ENCODE results near the gene POLR1D.
A peak's percentile ranks its signal among the peaks of the same experiment; 100 is the strongest.
"Not testable (repeated sequence)": the region's sequence is repeated elsewhere in the genome, so short reads cannot be mapped to it uniquely, and the experiment has no call there.

Gene POLR1D

GRCh38 chr13:27619093-27619727 lies 2.5 kb upstream of the POLR1D start:
- no peak for DNase-seq

DNA sequence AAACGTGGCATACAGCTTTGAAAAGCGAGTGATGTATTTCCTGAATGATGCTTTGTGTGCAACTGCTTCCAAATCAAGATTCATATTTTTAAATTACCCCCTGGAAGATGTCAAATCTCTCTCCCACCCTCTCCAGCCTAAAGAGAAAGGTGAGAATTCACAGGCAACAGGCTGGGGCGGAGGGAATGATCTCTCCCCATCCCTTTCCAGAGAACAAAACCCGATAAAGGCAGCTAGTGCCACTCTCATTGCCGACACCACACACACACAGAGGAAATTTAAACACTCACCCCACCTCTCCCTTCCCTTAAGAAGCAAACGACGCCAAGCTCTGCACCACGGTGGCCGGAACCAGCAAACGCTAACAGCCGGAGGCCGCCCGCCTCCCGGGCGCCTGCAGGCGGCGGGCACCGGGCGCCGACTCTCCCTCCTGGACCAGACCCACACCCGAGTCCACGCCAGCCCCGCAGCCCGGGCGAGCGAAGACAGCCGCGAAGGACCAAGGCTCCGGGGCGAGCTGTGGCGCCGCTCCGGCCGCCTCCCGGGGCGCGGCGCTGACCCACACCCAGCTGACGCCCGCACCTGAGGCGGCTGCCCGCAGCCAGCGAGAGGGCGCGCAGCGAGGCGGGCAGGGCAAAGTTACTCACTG lies 1.8 kb upstream of the POLR1D start:
- DNase-seq: peak; percentile 72

- DNase-seq: peak; percentile 96
These were observed 1.1 kb upstream of the POLR1D start, which contains the start of gene LNX2 for GRCh38 chr13:27620377-27621115. Gene LNX2 (minus strand): TSS chr13:27620529. CDS start chr13:27581703, 38,826 bp downstream.

- DNase-seq: no peak
These were observed 651 bp upstream of the POLR1D start for GRCh38 chr13:27621116-27621365.

- no peak for DNase-seq
These were observed 569 bp downstream of the POLR1D start for GRCh38 chr13:27622102-27622820.

DNA sequence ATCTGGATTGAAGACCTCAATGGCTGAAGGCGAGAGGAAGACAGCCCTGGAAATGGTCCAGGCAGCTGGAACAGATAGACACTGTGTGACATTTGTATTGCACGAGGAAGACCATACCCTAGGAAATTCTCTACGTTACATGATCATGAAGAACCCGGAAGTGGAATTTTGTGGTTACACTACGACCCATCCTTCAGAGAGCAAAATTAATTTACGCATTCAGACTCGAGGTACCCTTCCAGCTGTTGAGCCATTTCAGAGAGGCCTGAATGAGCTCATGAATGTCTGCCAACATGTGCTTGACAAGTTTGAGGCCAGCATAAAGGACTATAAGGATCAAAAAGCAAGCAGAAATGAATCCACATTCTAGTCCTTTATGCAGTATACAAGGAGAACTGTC lies 1.2 kb downstream of the POLR1D start:
- no peak for DNase-seq

- no peak for DNase-seq
These were observed 2.4 kb downstream of the POLR1D start for GRCh38 chr13:27624071-27624470.

DNA sequence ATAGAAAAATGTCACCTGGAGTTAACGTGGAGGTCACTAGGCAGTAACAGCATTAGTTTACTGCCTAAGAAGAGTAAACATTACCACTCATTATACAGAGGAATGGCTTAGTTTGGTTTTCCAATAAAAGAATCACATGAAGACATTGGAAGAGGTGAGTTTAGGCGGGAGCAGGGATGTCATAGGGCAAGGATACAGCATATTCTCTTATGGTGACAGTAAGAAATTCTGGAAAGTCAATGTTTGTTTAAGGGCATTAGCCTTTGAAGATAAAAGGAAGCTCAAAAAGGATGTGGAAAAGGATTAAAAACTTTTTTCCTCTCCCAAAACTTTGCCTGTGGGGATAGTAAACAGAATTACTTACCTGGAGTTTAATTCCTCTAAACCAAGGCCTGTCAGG lies 4.1 kb downstream of the POLR1D start:
- DNase-seq: no peak

GRCh38 chr13:27627380-27627779 lies 5.7 kb downstream of the POLR1D start:
- no peak for DNase-seq

GRCh38 chr13:27628081-27628480 lies 6.4 kb downstream of the POLR1D start:
- no peak for DNase-seq

- DNase-seq: not testable (repeated sequence)
These were observed 7.1 kb downstream of the POLR1D start for GRCh38 chr13:27628766-27629165.

GRCh38 chr13:27631156-27631555 lies 9.5 kb downstream of the POLR1D start:
- DNase-seq: no peak

- no peak for DNase-seq
These were observed 10.0 kb downstream of the POLR1D start for GRCh38 chr13:27631665-27632064.

- no peak for DNase-seq
These were observed 10.5 kb downstream of the POLR1D start for GRCh38 chr13:27632214-27632613.

DNA sequence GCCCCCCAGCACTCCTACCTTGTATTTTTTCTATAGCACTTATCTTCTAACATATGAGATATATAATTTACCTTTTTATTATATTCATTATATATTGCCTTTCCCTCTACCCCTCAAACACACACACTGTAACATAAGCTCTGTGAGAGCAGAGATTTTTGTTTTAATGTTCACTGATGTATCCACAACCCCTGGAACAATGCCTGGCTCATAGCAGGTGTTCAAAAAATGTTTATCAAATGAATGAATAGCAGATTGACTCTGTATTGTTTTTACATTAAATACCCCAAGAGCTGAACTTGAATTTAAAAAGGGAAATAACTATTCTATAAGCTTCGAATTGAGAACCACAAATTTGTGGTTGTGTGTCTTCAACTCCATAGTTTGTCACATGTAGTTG lies 11.0 kb downstream of the POLR1D start:
- no peak for DNase-seq

GRCh38 chr13:27634231-27634630 lies 12.5 kb downstream of the POLR1D start:
- no peak for DNase-seq

DNA sequence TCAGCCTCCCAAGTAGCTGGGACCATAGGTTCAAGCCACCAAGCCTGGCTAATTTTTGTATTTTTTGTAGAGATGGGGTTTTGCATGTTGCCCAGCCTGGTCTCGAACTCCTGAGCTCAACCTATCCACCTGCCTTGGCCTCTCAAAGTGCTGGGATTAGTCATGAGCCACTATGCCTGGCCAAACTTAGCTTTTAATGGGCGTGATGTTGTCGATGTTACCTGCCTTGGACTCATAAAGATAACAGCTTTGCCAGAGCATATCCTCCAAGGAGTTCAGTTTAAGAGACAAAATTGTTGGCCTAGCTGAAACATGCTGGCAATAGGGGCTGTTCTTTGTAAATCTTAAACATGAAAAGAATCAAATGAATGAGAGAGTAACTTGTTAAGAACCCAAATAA lies 13.1 kb downstream of the POLR1D start:
- no peak for DNase-seq

DNA sequence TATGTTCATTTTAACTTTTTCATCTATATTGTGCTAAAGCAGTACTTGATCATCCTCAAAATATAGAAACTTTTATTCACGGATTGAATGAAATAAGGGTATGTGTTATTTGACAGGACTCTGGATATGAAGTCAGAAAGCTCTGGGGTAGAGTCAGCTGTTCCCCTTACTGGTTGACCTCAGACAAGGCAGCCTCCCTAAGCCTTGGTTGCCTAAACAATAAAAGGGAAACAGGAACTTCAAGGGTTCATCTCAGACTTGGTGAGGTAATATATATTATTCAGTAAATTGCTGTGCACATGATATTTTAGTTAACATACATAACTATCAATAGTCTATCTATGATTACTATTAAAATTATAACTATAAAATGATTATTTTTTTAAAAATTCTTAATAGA lies 13.6 kb downstream of the POLR1D start:
- DNase-seq: no peak

- no peak for DNase-seq
These were observed 15.0 kb downstream of the POLR1D start for GRCh38 chr13:27636589-27637288.

DNA sequence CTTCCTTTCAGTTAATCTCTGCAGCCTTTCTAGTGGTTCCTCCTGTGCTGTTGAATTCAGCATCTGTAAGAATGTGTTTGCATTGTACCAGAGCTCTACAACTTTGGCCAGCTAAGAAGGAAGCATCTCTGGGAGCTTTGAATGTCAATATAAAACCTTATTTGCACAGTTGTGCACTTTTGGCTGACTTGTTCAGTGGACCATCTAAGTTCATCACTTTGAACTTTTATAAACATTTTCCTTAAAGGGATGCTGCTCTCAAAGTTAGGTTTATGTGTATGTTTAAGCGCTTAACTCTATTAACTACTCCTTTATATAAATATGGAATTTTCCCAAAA lies 15.6 kb downstream of the POLR1D start:
- DNase-seq: no peak

- DNase-seq: no peak
These were observed 16.3 kb downstream of the POLR1D start for GRCh38 chr13:27638001-27638400.

DNA sequence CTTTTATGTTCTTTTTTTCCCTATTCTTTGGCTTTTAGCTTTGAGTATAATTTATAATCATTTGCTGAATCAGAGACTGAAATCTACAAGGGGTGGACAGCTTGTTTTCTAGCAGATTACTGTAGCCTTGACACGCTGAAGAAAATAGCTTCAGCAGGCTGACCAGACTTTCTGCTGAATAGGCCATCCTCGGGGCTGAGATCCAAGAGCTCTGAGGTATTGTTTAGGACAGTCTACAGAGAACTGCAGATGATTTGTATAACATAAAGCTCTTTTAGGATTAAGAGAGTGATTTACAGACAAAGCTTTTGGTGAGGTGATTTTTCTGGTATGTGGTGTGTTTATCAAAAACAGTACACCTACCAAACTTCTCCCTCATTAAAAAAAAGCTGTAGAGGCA lies 16.8 kb downstream of the POLR1D start:
- no peak for DNase-seq

- DNase-seq: no peak
These were observed 17.5 kb downstream of the POLR1D start for GRCh38 chr13:27639186-27639585.

Measured in activated CD8-positive, alpha-beta memory T cell treated with anti-CD3 and anti-CD28 coated beads, Interleukin-2, amount 50 U/mL, for 48 hours (primary cell).